WTC11 (cell line): ENCODE results near the gene UMAD1. TPM values are rescaled to one million over a fixed set of nuclear protein-coding genes. Genes with fewer than 3 reads are reported as not detected.

Source experiments
- ATAC-seq: fragments of 200-7000 bp; cut with Tn5 transposase; 2 replicates; pipeline ENCODE4 v1.10.0; 2021; ENCODE audit warnings: mild to moderate bottlenecking, moderate library complexity
- CTCF ChIA-PET: fragments of 300-600 bp; sonication (Branson Sonifier 250); formaldehyde crosslinking; loops from one replicate; lab custom pipeline; 2021; ENCODE audit warnings: antibody characterized with exemption; lab: Charles Lee
- POLR2A ChIA-PET: fragments of 350-600 bp; sonication (Branson Sonifier 250); formaldehyde crosslinking; loops from one replicate; lab custom pipeline; 2021; ENCODE audit warnings: antibody characterized with exemption; lab: Charles Lee
- DNase-seq: peaks from one replicate; pipeline ENCODE4 v3.0.0; 2021; ENCODE audit warnings: low spot score
- H3K27ac Mint-ChIP-seq: 2 replicates; pipeline ENCODE4 v1.8.0; 2021; ENCODE audit warnings: mixed read lengths
- H3K27me3 Mint-ChIP-seq: 2 replicates; pipeline ENCODE4 v1.8.0; 2021; ENCODE audit warnings: low read depth, mild to moderate bottlenecking, moderate library complexity, mixed read lengths
- H3K36me3 Mint-ChIP-seq: 2 replicates; pipeline ENCODE4 v1.8.0; 2021; ENCODE audit warnings: mixed read lengths
- H3K4me1 Mint-ChIP-seq: 2 replicates; pipeline ENCODE4 v1.8.0; 2022; ENCODE audit warnings: mixed read lengths
- H3K4me3 Mint-ChIP-seq: 2 replicates; pipeline ENCODE4 v1.8.0; 2021; ENCODE audit warnings: mild to moderate bottlenecking, moderate library complexity, mixed read lengths
- H3K9me3 Mint-ChIP-seq: 2 replicates; pipeline ENCODE4 v1.8.0; 2021; ENCODE audit warnings: mixed read lengths
- ATF2 ChIP-seq: sonication (generic); formaldehyde crosslinking; IDR thresholded peaks from 2 replicates; pipeline ENCODE4 v1.8.1; 2022; ENCODE audit warnings: low read depth, missing genetic modification reagents, borderline replicate concordance
- CTCF ChIP-seq: fragments of 200-600 bp; IDR thresholded peaks from 2 replicates; pipeline ENCODE4 v1.8.0; 2022; ENCODE audit warnings: antibody characterized with exemption
- ERG ChIP-seq: fragments of 250-450 bp; sonication (Bioruptor Pico); IDR thresholded peaks from 2 replicates; pipeline ENCODE4 v1.8.0; 2021; ENCODE audit warnings: mild to moderate bottlenecking
- FOXJ3 ChIP-seq: sonication (generic); formaldehyde crosslinking; IDR thresholded peaks from 2 replicates; pipeline ENCODE4 v1.9.0; 2021; ENCODE audit warnings: missing genetic modification reagents, mild to moderate bottlenecking, borderline replicate concordance
- FOXK1 ChIP-seq: sonication (generic); formaldehyde crosslinking; IDR thresholded peaks from 2 replicates; pipeline ENCODE4 v1.8.0; 2022; ENCODE audit warnings: mild to moderate bottlenecking, moderate library complexity, missing genetic modification reagents
- GABPB1 ChIP-seq: sonication (generic); formaldehyde crosslinking; IDR thresholded peaks from 2 replicates; pipeline ENCODE4 v1.8.1; 2023; ENCODE audit warnings: mild to moderate bottlenecking, missing genetic modification reagents
- HMGA2 ChIP-seq: fragments of 250-450 bp; sonication (Bioruptor Pico); IDR thresholded peaks from 2 replicates; pipeline ENCODE4 v1.4.0; 2021; ENCODE audit warnings: mild to moderate bottlenecking, moderate library complexity
- IRF1 ChIP-seq: sonication (generic); formaldehyde crosslinking; IDR thresholded peaks from 2 replicates; pipeline ENCODE4 v1.8.0; 2023; ENCODE audit warnings: missing genetic modification reagents
- KAT7 ChIP-seq: sonication (generic); formaldehyde crosslinking; IDR thresholded peaks from 2 replicates; pipeline ENCODE4 v1.8.1; 2023; ENCODE audit warnings: missing genetic modification reagents, mild to moderate bottlenecking, borderline replicate concordance
- SOX15 ChIP-seq: fragments of 250-450 bp; sonication (Bioruptor Pico); IDR thresholded peaks from 2 replicates; pipeline ENCODE4 v1.9.0; 2021; ENCODE audit warnings: mild to moderate bottlenecking
- TCF7 ChIP-seq: sonication (generic); formaldehyde crosslinking; IDR thresholded peaks from 2 replicates; pipeline ENCODE4 v1.8.0; 2022; ENCODE audit warnings: mild to moderate bottlenecking, low read depth, missing genetic modification reagents, moderate library complexity
- ZNF138 ChIP-seq: sonication (generic); formaldehyde crosslinking; conservative IDR thresholded peaks from 2 replicates; pipeline ENCODE4 v1.8.1; 2022; ENCODE audit warnings: mild to moderate bottlenecking, moderate library complexity, missing genetic modification reagents
- total RNA-seq: library from RNA; stranded (reverse); gene quantifications from 3 replicates; pipeline ENCODE4 v1.2.3, GENCODE V29; 2021

The UMAD1 gene
- total RNA-seq, 1 experiment from 2014 or later, result 13.0 TPM

GRCh38 chr7:7699380-7699779, 58.8 kb downstream of the UMAD1 start:
- no peaks in the 10 kb centered on the region for H3K27me3 Mint-ChIP-seq
- H3K4me1 Mint-ChIP-seq, result peaks cover 7% of the 10 kb centered on the region
- TF ChIP-seq IRF1 (CRISPR knock-in tag) (no peak), FOXJ3 (CRISPR knock-in tag) (no peak), SOX15 (CRISPR knock-in tag) (no peak), TCF7 (CRISPR knock-in tag) (no peak), KAT7 (CRISPR knock-in tag) (no peak), CTCF (no peak), GABPB1 (no peak)
- no peak for ATAC-seq
- H3K27ac Mint-ChIP-seq, result no peak overlapping the region
- DNase-seq, result no peak
- peaks cover 4% of the 10 kb centered on the region; the same call in 1 of the 2 replicates for H3K36me3 Mint-ChIP-seq
- CTCF ChIA-PET, result interaction anchor here (1.1 kb wide), 1 partner anchor 18 kb away, joined by 3 read pairs; no protein-coding TSS in a partner anchor
- H3K9me3 Mint-ChIP-seq, result peaks cover 12% of the 10 kb centered on the region
- POLR2A ChIA-PET, result interaction anchor here (0.7 kb wide), 1 partner anchor 413 kb away, joined by 5 read pairs; no protein-coding TSS in a partner anchor
- H3K4me3 Mint-ChIP-seq, result no peak overlapping the region

- no peaks in the 10 kb centered on the region for H3K27me3 Mint-ChIP-seq
- ATAC-seq, result no peak
- CTCF ChIA-PET, result no interaction called here
Observed at GRCh38 chr7:7699970-7700369, 59.4 kb downstream of the UMAD1 start.

More at GRCh38 chr7:7699970-7700369, 59.4 kb downstream of the UMAD1 start:
- POLR2A ChIA-PET, result no interaction called here
- no peak for DNase-seq
- Mint-ChIP-seq H3K9me3 (peaks cover 7% of the 10 kb centered on the region; the same call in 1 of the 2 replicates), H3K4me3 (no peak overlapping the region), H3K27ac (no peak overlapping the region), H3K36me3 (no peaks in the 10 kb centered on the region), H3K4me1 (peaks cover 10% of the 10 kb centered on the region)
- no peak for TF ChIP-seq FOXK1 (CRISPR knock-in tag)
- no peak for TF ChIP-seq HMGA2 (CRISPR knock-in tag)
- TF ChIP-seq FOXJ3 (CRISPR knock-in tag), result no peak
- TF ChIP-seq KAT7 (CRISPR knock-in tag), result no peak
- no peak for TF ChIP-seq CTCF
- TF ChIP-seq ZNF138, result no peak
- TF ChIP-seq ATF2 (CRISPR knock-in tag), result no peak
- no peak for TF ChIP-seq ERG (CRISPR knock-in tag)
